ENCODE measurements around the gene ZNF836.

GRCh38 chr19:52172347-52172746 is 926 bp upstream of the ZNF836 start:
- no peak for TF ChIP-seq CTCF (IDR thresholded peaks at IDR 0.05; ENCODE audit: extremely low read depth in 1 of 2, insufficient read depth in 1 of 2, low read depth in 1 of 2, low read length in 2 of 2)
- TF ChIP-seq EZH2 (IDR thresholded peaks at IDR 0.05; ENCODE audit: borderline replicate concordance, low read depth, low read length, severe bottlenecking), result no peak

Measured in endothelial cell of umbilical vein (primary cell).